HepG2 (cell line): Measurements from ENCODE around the gene EFCAB8. TPM values are rescaled to one million over a fixed set of nuclear protein-coding genes. Genes with fewer than 3 reads are reported as not detected.

Source experiments
- FOXA1 ChIP-seq, 2 experiments: fragments of 450-650 bp in 1 of 2; sonication (generic) in 1 of 2; formaldehyde crosslinking in 1 of 2; IDR thresholded peaks; 2 replicates each; pipeline versions ENCODE4 v1.4.0 to v1.6.1; 2016 to 2020; ENCODE audit warnings: missing genetic modification reagents in 1 of 2
- MAF1 ChIP-seq: sonication (generic); formaldehyde crosslinking; IDR thresholded peaks from 2 replicates; pipeline ENCODE4 v1.5.0; 2020; ENCODE audit warnings: missing genetic modification reagents, borderline replicate concordance
- MEIS1 ChIP-seq: sonication (generic); formaldehyde crosslinking; IDR thresholded peaks from 2 replicates; pipeline ENCODE4 v1.9.0; 2021; ENCODE audit warnings: mild to moderate bottlenecking, missing genetic modification reagents, moderate library complexity, borderline replicate concordance
- PHB2 ChIP-seq: fragments of 450-650 bp; IDR thresholded peaks from 2 replicates; pipeline ENCODE4 v1.6.1; 2018; ENCODE audit not compliant: partially characterized antibody
- PHF8 ChIP-seq: sonication (generic); formaldehyde crosslinking; IDR thresholded peaks from 2 replicates; pipeline ENCODE4 v1.5.0; 2020; ENCODE audit warnings: missing genetic modification reagents
- POLR2AphosphoS2 ChIP-seq: IDR thresholded peaks from 2 replicates; pipeline ENCODE4 v1.6.1; 2011; ENCODE audit warnings: low read depth, low read length, improper control_type of control experiment
- ZBTB42 ChIP-seq: sonication (generic); formaldehyde crosslinking; IDR thresholded peaks from 2 replicates; pipeline ENCODE4 v1.5.0; 2020; ENCODE audit warnings: mild to moderate bottlenecking, missing genetic modification reagents
- ZNF17 ChIP-seq: sonication (generic); formaldehyde crosslinking; IDR thresholded peaks from 2 replicates; pipeline ENCODE4 v1.5.0; 2020; ENCODE audit warnings: mild to moderate bottlenecking, missing genetic modification reagents
- ZNF256 ChIP-seq: sonication (generic); formaldehyde crosslinking; conservative IDR thresholded peaks from 2 replicates; pipeline ENCODE4 v1.4.0; 2020; ENCODE audit warnings: missing genetic modification reagents
- ZNF335 ChIP-seq: sonication (generic); formaldehyde crosslinking; IDR thresholded peaks from 2 replicates; pipeline ENCODE4 v1.4.0; 2020; ENCODE audit warnings: missing genetic modification reagents
- ZNF75D ChIP-seq: sonication (generic); formaldehyde crosslinking; IDR thresholded peaks from 2 replicates; pipeline ENCODE4 v1.8.1; 2023; ENCODE audit warnings: missing genetic modification reagents, mild to moderate bottlenecking, borderline replicate concordance
- ZNF776 ChIP-seq: sonication (generic); formaldehyde crosslinking; IDR thresholded peaks from 2 replicates; pipeline ENCODE4 v1.4.0; 2020; ENCODE audit warnings: mild to moderate bottlenecking, missing genetic modification reagents
- polyA plus RNA-seq, 8 experiments: library from polyadenylated mRNA; depleted of rRNA in 3 of 8; stranded (reverse) in 7 of 8; unstranded in 1 of 8; fragments of >200 nt; fragmentation: Illumina TruSeq in 4 of 8; extraction: Trizol in 4 of 8; gene quantifications; 2 replicates each; pipeline versions ENCODE4 v1.2.1 to v1.2.3, GENCODE V29; 2011 to 2016; ENCODE audit warnings: low read depth in 4 of 8, missing spikeins in 1 of 8, mixed read lengths in 1 of 8; ENCODE audit not compliant: insufficient read depth in 1 of 8
- total RNA-seq, 5 experiments: library from RNA; depleted of rRNA; stranded (reverse); fragments of >200 nt; fragmentation: Illumina TruSeq; extraction: Trizol; gene quantifications; 2 replicates each; pipeline ENCODE4 v1.2.3, GENCODE V29; 2016; ENCODE audit warnings: low read depth in 1 of 5
- TF ChIP-seq, protein P1 (sequence below): sonication (generic); formaldehyde crosslinking; IDR thresholded peaks from 2 replicates; pipeline ENCODE4 v1.5.0; 2020; ENCODE audit warnings: missing genetic modification reagents
- TF ChIP-seq, protein P2 (sequence below): IDR thresholded peaks from 2 replicates; pipeline ENCODE4 v1.6.1; 2016; ENCODE audit warnings: missing compliant biosample characterization, missing genetic modification reagents, borderline replicate concordance

The EFCAB8 gene
- total and polyA plus RNA-seq, 2 of the 13 experiments (the other 11 are each of a cell fraction or from before 2014, with no cell fraction given): 0.15 to 0.22 TPM

DNA sequence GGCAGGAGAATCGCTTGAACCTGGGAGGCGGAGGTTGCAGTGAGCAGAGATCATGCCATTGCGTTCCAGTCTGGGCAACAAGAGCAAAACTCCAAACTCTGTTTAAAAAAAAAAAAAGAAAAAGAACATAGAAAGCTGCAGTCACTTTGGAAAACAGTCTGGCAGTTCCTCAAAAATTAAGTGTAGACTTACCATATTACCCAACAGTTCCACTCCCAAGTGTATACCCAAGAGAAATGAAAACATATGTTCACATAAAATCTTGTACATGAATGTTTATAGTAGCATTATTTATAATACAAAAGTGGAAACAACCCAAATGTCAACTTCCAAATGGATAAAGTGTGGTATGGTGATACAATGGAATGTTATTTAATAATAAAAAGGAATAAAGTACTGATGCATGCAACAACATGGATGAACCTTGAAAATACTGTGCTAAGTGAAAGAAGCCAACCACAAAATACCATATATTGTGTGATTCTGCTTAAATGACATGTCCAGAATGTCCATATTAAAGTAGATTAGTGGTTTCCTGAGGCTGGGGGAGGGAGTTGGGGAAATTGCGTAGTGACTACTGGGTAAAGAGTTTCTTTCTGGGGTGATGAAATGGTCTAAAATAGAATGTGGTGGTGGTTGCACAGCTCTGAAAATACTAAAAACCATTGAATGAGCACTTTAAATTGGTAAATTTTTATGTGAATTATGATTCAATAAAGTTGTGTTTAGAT is 82.6 kb downstream of the EFCAB8 start (continued):
- TF ChIP-seq PHF8 (CRISPR knock-in tag) (no peak), ZNF75D (CRISPR knock-in tag) (no peak), ZNF776 (no peak), ZNF256 (CRISPR knock-in tag) (no peak), MEIS1 (CRISPR knock-in tag) (no peak), FOXA1 (IDR thresholded peaks at IDR 0.05) (no peak), FOXA1 (CRISPR knock-in tag; IDR thresholded peaks at IDR 0.05) (no peak), POLR2AphosphoS2 (no peak), ZNF335 (no peak), ZNF17 (CRISPR knock-in tag) (no peak), MAF1 (CRISPR knock-in tag) (no peak), ZBTB42 (CRISPR knock-in tag) (no peak), PHB2 (no peak)
- TF ChIP-seq, protein P1, sequence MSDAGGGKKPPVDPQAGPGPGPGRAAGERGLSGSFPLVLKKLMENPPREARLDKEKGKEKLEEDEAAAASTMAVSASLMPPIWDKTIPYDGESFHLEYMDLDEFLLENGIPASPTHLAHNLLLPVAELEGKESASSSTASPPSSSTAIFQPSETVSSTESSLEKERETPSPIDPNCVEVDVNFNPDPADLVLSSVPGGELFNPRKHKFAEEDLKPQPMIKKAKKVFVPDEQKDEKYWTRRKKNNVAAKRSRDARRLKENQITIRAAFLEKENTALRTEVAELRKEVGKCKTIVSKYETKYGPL (CRISPR knock-in tag): no peak
- TF ChIP-seq, protein P2, sequence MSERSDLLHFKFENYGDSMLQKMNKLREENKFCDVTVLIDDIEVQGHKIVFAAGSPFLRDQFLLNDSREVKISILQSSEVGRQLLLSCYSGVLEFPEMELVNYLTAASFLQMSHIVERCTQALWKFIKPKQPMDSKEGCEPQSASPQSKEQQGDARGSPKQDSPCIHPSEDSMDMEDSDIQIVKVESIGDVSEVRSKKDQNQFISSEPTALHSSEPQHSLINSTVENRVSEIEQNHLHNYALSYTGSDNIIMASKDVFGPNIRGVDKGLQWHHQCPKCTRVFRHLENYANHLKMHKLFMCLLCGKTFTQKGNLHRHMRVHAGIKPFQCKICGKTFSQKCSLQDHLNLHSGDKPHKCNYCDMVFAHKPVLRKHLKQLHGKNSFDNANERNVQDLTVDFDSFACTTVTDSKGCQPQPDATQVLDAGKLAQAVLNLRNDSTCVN (CRISPR knock-in tag): no peak
